Measurements from ENCODE around the gene MOB2.

MOB2 gene

DNA sequence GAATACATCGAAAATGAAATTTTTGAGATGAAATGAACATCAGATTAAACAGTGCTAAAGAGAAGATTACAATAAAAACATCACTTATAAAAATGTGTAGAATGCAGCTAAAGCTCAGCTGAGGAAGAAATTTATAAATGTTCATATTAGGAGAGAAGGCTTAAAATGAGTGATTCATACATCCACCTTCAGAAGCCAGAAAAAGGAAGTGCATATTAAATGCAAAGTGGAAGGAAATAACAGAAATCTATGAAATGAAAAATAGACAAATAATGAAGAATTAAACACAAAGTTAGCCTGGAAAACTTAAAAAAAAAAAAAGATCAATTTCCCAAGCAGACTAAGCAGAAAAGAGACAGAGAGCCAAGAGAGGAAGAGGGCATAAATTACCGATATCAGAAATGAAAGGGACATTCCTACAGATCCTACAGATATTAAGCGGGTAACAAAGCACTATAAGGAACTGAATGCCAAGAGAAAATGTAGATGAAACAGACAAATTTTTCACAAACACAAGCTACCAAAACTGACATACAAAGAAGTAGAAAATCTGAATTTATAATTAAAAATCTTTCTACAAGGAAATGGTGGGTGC, 7.2 kb upstream of the MOB2 start:
- Histone ChIP-seq H3K36me3 (ENCODE audit: control insufficient read depth, insufficient read depth, low read length) (no peaks in the 10 kb centered on the region), H3K9me3 (ENCODE audit: control insufficient read depth, insufficient read depth, low read depth, low read length) (peaks cover 5% of the 10 kb centered on the region; the same call in 1 of the 2 replicates), H3K4me3 (ENCODE audit: low read depth, low read length) (no peak overlapping the region), H3K4me1 (ENCODE audit: control insufficient read depth, insufficient read depth, low read length) (peaks cover 6% of the 10 kb centered on the region; the same call in 1 of the 2 replicates), H3K9ac (ENCODE audit: low read length) (no peak overlapping the region), H3K27ac (ENCODE audit: low read depth, low read length) (no peak overlapping the region), H3K27me3 (ENCODE audit: control insufficient read depth, insufficient read depth, low read length) (no peaks in the 10 kb centered on the region)

- Histone ChIP-seq H3K27ac (ENCODE audit: low read depth, low read length) (no peak overlapping the region), H3K9ac (ENCODE audit: low read length) (no peak overlapping the region), H3K9me3 (ENCODE audit: control insufficient read depth, insufficient read depth, low read depth, low read length) (0 out of 2 replicates have a peak, but pooled peaks cover 3% of the 10 kb centered on the region), H3K4me3 (ENCODE audit: low read depth, low read length) (no peak overlapping the region), H3K4me1 (ENCODE audit: control insufficient read depth, insufficient read depth, low read length) (peaks cover 5% of the 10 kb centered on the region; the same call in 1 of the 2 replicates), H3K27me3 (ENCODE audit: control insufficient read depth, insufficient read depth, low read length) (no peaks in the 10 kb centered on the region), H3K36me3 (ENCODE audit: control insufficient read depth, insufficient read depth, low read length) (no peaks in the 10 kb centered on the region)
Measured at GRCh38 chr11:1491379-1491778, 4.8 kb upstream of the MOB2 start.

DNA sequence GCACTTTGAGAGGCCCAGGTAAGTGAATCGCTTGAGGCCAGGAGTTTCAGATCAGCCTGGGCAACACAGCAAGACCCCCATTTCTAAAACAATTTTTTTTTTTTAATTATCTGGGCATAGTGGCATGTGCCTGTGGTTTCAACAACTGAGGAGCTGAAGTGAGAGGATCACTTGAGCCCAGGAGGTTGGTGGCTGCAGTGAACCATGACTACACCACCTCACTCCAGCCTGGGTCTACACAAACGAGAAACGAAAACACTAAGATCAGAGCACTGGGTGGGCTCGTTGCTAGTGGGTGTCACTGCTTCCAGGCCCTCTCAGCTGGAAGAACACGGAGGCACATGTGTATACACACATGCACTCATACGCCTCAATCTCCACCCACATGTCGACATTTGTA, 4.1 kb upstream of the MOB2 start:
- Histone ChIP-seq H3K4me1 (ENCODE audit: control insufficient read depth, insufficient read depth, low read length) (peaks cover 9% of the 10 kb centered on the region; the same call in 1 of the 2 replicates), H3K9ac (ENCODE audit: low read length) (no peak overlapping the region), H3K9me3 (ENCODE audit: control insufficient read depth, insufficient read depth, low read depth, low read length) (no peaks in the 10 kb centered on the region), H3K4me3 (ENCODE audit: low read depth, low read length) (no peak overlapping the region), H3K36me3 (ENCODE audit: control insufficient read depth, insufficient read depth, low read length) (no peaks in the 10 kb centered on the region), H3K27me3 (ENCODE audit: control insufficient read depth, insufficient read depth, low read length) (no peaks in the 10 kb centered on the region), H3K27ac (ENCODE audit: low read depth, low read length) (no peak overlapping the region)

- Histone ChIP-seq H3K4me3 (ENCODE audit: low read depth, low read length) (no peak overlapping the region), H3K36me3 (ENCODE audit: control insufficient read depth, insufficient read depth, low read length) (no peaks in the 10 kb centered on the region), H3K27ac (ENCODE audit: low read depth, low read length) (no peak overlapping the region), H3K9me3 (ENCODE audit: control insufficient read depth, insufficient read depth, low read depth, low read length) (no peaks in the 10 kb centered on the region), H3K9ac (ENCODE audit: low read length) (no peak overlapping the region), H3K4me1 (ENCODE audit: control insufficient read depth, insufficient read depth, low read length) (peaks cover 9% of the 10 kb centered on the region; the same call in 1 of the 2 replicates), H3K27me3 (ENCODE audit: control insufficient read depth, insufficient read depth, low read length) (no peaks in the 10 kb centered on the region)
Measured at GRCh38 chr11:1488575-1489180, 2.1 kb upstream of the MOB2 start.

DNA sequence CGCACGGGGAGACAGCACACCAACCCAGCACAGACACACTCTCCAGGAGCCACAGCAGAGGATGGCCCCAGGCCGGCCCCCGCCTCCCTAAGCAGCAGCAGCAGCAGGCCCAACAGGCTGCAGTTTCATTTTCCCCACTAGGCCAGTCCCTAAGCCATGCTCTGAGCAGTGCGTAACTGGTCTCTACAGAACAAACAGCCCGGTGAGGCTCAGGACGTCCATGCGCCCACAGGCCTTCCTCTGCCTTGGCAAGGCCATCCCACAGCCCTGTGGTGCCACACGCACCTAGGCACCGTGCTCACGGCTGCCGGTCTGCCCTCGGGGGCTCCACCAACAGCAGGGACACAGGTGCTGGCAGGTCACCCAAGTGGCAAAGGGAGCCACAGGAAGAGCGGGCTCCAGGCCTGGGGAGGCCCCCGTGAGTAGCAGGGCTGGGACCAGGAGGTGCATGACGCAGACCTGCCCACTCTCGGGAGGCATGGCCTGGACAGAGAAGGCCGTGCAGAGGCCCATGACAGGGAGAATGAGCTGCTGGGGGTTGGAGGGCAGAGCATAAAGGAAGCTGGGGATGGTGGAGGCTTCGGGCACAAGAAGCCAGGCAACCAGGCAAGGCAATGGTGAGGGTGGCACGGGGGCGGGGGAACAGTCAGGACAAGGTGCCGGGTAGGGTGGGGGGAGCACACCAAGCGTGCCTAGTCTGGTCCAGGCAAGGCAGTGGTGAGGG, 1.4 kb upstream of the MOB2 start:
- H3K27me3 ChIP-seq (ENCODE audit: control insufficient read depth, insufficient read depth, low read length), result no peaks in the 10 kb centered on the region
- no peak overlapping the region for H3K27ac ChIP-seq (ENCODE audit: low read depth, low read length)
- H3K36me3 ChIP-seq (ENCODE audit: control insufficient read depth, insufficient read depth, low read length), result no peaks in the 10 kb centered on the region
- no peak overlapping the region for H3K9ac ChIP-seq (ENCODE audit: low read length)
- H3K4me1 ChIP-seq (ENCODE audit: control insufficient read depth, insufficient read depth, low read length), result peaks cover 9% of the 10 kb centered on the region; the same call in 1 of the 2 replicates
- no peaks in the 10 kb centered on the region for H3K9me3 ChIP-seq (ENCODE audit: control insufficient read depth, insufficient read depth, low read depth, low read length)
- H3K4me3 ChIP-seq (ENCODE audit: low read depth, low read length), result no peak overlapping the region

DNA sequence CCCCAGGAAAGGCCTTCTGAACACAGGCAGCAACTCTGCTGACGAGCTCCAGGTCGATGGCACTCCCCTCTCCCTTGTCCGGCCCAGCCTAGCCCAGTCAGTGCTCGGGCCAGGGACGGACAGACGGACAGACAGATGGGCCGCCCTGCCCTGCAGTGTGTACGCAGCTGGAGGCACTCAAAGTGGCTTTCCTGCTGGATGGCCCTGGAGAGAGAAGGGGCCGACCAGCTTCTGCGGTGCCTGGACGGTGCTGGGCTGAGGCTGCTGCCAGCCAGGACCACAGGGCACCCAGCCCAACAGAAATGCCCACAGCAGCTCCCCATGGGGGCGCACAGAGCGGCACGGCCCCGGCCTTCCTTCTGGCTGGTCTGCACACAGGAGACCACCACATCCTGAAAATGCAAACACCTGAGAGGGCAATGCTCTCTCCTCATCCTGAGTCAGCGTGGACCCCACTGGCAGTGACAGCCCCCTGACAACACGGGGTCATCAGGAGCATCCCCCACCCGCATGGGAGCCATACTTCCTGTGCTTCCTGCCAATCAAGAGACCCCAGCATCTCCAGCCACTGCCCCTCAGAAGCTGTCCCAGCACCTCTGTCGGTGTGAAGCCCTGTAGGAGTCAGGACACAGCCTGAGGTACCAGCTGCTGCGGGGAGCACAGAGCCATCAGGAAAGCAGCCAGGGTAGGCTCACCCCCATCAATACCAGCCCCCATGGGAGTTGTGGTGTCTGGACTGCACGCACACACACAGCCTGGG, 692 bp upstream of the MOB2 start:
- Histone ChIP-seq H3K36me3 (ENCODE audit: control insufficient read depth, insufficient read depth, low read length) (no peaks in the 10 kb centered on the region), H3K9me3 (ENCODE audit: control insufficient read depth, insufficient read depth, low read depth, low read length) (no peaks in the 10 kb centered on the region), H3K4me1 (ENCODE audit: control insufficient read depth, insufficient read depth, low read length) (peaks cover 9% of the 10 kb centered on the region; the same call in 1 of the 2 replicates), H3K9ac (ENCODE audit: low read length) (no peak overlapping the region), H3K4me3 (ENCODE audit: low read depth, low read length) (no peak overlapping the region), H3K27ac (ENCODE audit: low read depth, low read length) (no peak overlapping the region), H3K27me3 (ENCODE audit: control insufficient read depth, insufficient read depth, low read length) (no peaks in the 10 kb centered on the region)

GRCh38 chr11:1485504-1485885, 1.1 kb downstream of the MOB2 start:
- no peak overlapping the region for H3K4me3 ChIP-seq (ENCODE audit: low read depth, low read length)
- peaks cover 9% of the 10 kb centered on the region; the same call in 1 of the 2 replicates for H3K4me1 ChIP-seq (ENCODE audit: control insufficient read depth, insufficient read depth, low read length)
- H3K9ac ChIP-seq (ENCODE audit: low read length), result no peak overlapping the region

GRCh38 chr11:1484695-1485503, 1.7 kb downstream of the MOB2 start:
- no peak overlapping the region for H3K4me3 ChIP-seq (ENCODE audit: low read depth, low read length)
- H3K9ac ChIP-seq (ENCODE audit: low read length), result no peak overlapping the region
- H3K4me1 ChIP-seq (ENCODE audit: control insufficient read depth, insufficient read depth, low read length), result peaks cover 9% of the 10 kb centered on the region; the same call in 1 of the 2 replicates
- peaks cover 3% of the 10 kb centered on the region; the same call in 1 of the 2 replicates for H3K36me3 ChIP-seq (ENCODE audit: control insufficient read depth, insufficient read depth, low read length)
- H3K27me3 ChIP-seq (ENCODE audit: control insufficient read depth, insufficient read depth, low read length), result no peaks in the 10 kb centered on the region
- no peaks in the 10 kb centered on the region for H3K9me3 ChIP-seq (ENCODE audit: control insufficient read depth, insufficient read depth, low read depth, low read length)
- H3K27ac ChIP-seq (ENCODE audit: low read depth, low read length), result no peak overlapping the region

More at GRCh38 chr11:1485504-1485885, 1.1 kb downstream of the MOB2 start:
- Histone ChIP-seq H3K27me3 (ENCODE audit: control insufficient read depth, insufficient read depth, low read length) (no peaks in the 10 kb centered on the region), H3K36me3 (ENCODE audit: control insufficient read depth, insufficient read depth, low read length) (no peaks in the 10 kb centered on the region; the same call in 1 of the 2 replicates), H3K27ac (ENCODE audit: low read depth, low read length) (no peak overlapping the region), H3K9me3 (ENCODE audit: control insufficient read depth, insufficient read depth, low read depth, low read length) (no peaks in the 10 kb centered on the region)

GRCh38 chr11:1484061-1484671, 2.4 kb downstream of the MOB2 start:
- no peak overlapping the region for H3K27ac ChIP-seq (ENCODE audit: low read depth, low read length)

More at GRCh38 chr11:1484061-1484671, 2.4 kb downstream of the MOB2 start:
- Histone ChIP-seq H3K4me3 (ENCODE audit: low read depth, low read length) (no peak overlapping the region), H3K36me3 (ENCODE audit: control insufficient read depth, insufficient read depth, low read length) (peaks cover 3% of the 10 kb centered on the region; the same call in 1 of the 2 replicates), H3K9ac (ENCODE audit: low read length) (no peak overlapping the region), H3K9me3 (ENCODE audit: control insufficient read depth, insufficient read depth, low read depth, low read length) (no peaks in the 10 kb centered on the region), H3K27me3 (ENCODE audit: control insufficient read depth, insufficient read depth, low read length) (no peaks in the 10 kb centered on the region), H3K4me1 (ENCODE audit: control insufficient read depth, insufficient read depth, low read length) (peaks cover 9% of the 10 kb centered on the region; the same call in 1 of the 2 replicates)

Data from HUES6 (cell line).